HEK293T (cell line): ENCODE measurements around the gene TAS1R1.

Experiments used
- CTCF ChIA-PET: fragments of 350-600 bp; formaldehyde crosslinking; extraction: SDS; loops from one replicate; lab custom pipeline; 2021; ENCODE audit warnings: antibody characterized with exemption, inconsistent platforms; lab: Yijun Ruan, JAX
- POLR2A ChIA-PET: fragments of 350-600 bp; formaldehyde crosslinking; extraction: SDS; loops from one replicate; lab custom pipeline; 2020; ENCODE audit warnings: antibody characterized with exemption, inconsistent platforms; lab: Yijun Ruan, JAX
- DNase-seq: peaks from one replicate; pipeline ENCODE4 v3.0.0; 2012; ENCODE audit warnings: mixed read lengths; ENCODE audit errors: extremely low spot score
- ARNT ChIP-seq: fragments of 450-650 bp; IDR thresholded peaks from 2 replicates; pipeline ENCODE4 v1.6.1; 2017; ENCODE audit warnings: mild to moderate bottlenecking
- BHLHE40 ChIP-seq: fragments of 450-650 bp; IDR thresholded peaks from 2 replicates; pipeline ENCODE4 v1.6.1; 2016; ENCODE audit warnings: mild to moderate bottlenecking, moderate library complexity, borderline replicate concordance
- CTBP1 ChIP-seq: fragments of 450-650 bp; IDR thresholded peaks from 2 replicates; pipeline ENCODE4 v1.6.1; 2016; ENCODE audit warnings: borderline replicate concordance
- ELF4 ChIP-seq: fragments of 450-650 bp; IDR thresholded peaks from 2 replicates; pipeline ENCODE4 v1.6.1; 2017; ENCODE audit warnings: antibody characterized with exemption
- FOXA1 ChIP-seq: fragments of 450-650 bp; IDR thresholded peaks from 2 replicates; pipeline ENCODE4 v1.6.1; 2016; ENCODE audit warnings: mild to moderate bottlenecking
- FOXK2 ChIP-seq: fragments of 450-650 bp; IDR thresholded peaks from 2 replicates; pipeline ENCODE4 v1.6.1; 2016; ENCODE audit warnings: mild to moderate bottlenecking
- FOXM1 ChIP-seq: fragments of 450-650 bp; IDR thresholded peaks from 2 replicates; pipeline ENCODE4 v1.6.1; 2017; ENCODE audit warnings: mild to moderate bottlenecking, borderline replicate concordance
- HDGF ChIP-seq: fragments of 450-650 bp; IDR thresholded peaks from 2 replicates; pipeline ENCODE4 v1.6.1; 2017; ENCODE audit warnings: antibody characterized with exemption, borderline replicate concordance
- L3MBTL2 ChIP-seq: fragments of 450-650 bp; conservative IDR thresholded peaks from 2 replicates; pipeline ENCODE4 v1.6.1; 2016; ENCODE audit warnings: mild to moderate bottlenecking
- LEF1 ChIP-seq: fragments of 450-650 bp; IDR thresholded peaks from 2 replicates; pipeline ENCODE4 v1.6.1; 2017; ENCODE audit warnings: mild to moderate bottlenecking, borderline replicate concordance
- NFRKB ChIP-seq: fragments of 450-650 bp; IDR thresholded peaks from 2 replicates; pipeline ENCODE4 v1.6.1; 2016; ENCODE audit warnings: mild to moderate bottlenecking, moderate library complexity
- SP1 ChIP-seq: fragments of 450-650 bp; IDR thresholded peaks from 2 replicates; pipeline ENCODE4 v1.6.1; 2017
- SUZ12 ChIP-seq: fragments of 450-650 bp; IDR thresholded peaks from 2 replicates; pipeline ENCODE4 v1.6.1; 2016; ENCODE audit warnings: mild to moderate bottlenecking
- TARDBP ChIP-seq: fragments of 450-650 bp; IDR thresholded peaks from 2 replicates; pipeline ENCODE4 v1.6.1; 2016
- ZNF384 ChIP-seq: fragments of 450-650 bp; IDR thresholded peaks from 2 replicates; pipeline ENCODE4 v1.6.1; 2016
- TF ChIP-seq, protein P1 (sequence below): fragments of 450-650 bp; IDR thresholded peaks from 2 replicates; pipeline ENCODE4 v1.6.1; 2016

TAS1R1 gene

DNA sequence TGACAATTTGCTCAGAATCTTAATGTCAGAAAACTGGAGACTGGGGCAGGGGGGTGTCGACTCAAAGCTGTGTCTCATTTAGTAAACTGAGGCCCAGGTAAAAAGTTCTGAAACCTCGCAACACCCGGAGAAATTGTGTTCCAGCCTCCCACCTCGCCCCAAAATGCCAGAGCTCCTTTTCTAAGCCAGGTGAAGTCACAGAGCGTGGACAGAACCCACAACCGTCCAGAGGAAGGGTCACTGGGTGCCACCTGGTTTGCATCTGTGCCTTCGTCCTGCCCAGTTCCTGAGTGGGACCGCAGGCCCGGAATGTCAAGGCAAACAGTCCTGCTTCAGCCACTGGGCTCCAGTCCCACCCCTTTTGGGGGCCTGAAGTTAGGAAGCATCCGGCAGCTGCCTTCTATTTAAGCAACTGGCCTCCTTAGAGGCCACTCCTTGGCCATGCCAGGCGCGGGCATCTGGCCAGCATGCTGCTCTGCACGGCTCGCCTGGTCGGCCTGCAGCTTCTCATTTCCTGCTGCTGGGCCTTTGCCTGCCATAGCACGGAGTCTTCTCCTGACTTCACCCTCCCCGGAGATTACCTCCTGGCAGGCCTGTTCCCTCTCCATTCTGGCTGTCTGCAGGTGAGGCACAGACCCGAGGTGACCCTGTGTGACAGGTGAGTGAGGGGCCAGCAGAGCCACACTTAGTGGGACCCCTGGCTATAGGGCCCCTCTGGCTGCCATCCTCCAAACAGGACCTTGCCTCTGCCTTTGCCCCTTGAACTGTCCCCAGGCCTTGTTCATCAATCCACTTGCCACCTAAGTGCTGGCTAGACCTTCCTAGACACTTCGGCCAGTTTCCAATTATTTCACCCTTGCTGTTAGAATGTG lies at the start of gene TAS1R1:
TSS of gene TAS1R1 (plus strand) at position 401 of the 872 bp plus-strand sequence. CDS start at position 468, 67 bp downstream.
- POLR2A ChIA-PET, result interaction anchor here (0.7 to 3.6 kb wide), 4 partner anchors 17 to 47 kb away, joined by 3 to 25 read pairs (median 4); partner anchors contain the start of genes KLHL21 and ZBTB48
- no peak for DNase-seq
- CTCF ChIA-PET, result interaction anchor here (0.8 to 1.4 kb wide), 7 partner anchors 13 to 132 kb away, joined by 3 to 7 read pairs (median 3); partner anchors contain the start of genes KLHL21 and ZBTB48
- TF ChIP-seq CTBP1 (no peak), L3MBTL2 (no peak), FOXK2 (no peak)

DNA sequence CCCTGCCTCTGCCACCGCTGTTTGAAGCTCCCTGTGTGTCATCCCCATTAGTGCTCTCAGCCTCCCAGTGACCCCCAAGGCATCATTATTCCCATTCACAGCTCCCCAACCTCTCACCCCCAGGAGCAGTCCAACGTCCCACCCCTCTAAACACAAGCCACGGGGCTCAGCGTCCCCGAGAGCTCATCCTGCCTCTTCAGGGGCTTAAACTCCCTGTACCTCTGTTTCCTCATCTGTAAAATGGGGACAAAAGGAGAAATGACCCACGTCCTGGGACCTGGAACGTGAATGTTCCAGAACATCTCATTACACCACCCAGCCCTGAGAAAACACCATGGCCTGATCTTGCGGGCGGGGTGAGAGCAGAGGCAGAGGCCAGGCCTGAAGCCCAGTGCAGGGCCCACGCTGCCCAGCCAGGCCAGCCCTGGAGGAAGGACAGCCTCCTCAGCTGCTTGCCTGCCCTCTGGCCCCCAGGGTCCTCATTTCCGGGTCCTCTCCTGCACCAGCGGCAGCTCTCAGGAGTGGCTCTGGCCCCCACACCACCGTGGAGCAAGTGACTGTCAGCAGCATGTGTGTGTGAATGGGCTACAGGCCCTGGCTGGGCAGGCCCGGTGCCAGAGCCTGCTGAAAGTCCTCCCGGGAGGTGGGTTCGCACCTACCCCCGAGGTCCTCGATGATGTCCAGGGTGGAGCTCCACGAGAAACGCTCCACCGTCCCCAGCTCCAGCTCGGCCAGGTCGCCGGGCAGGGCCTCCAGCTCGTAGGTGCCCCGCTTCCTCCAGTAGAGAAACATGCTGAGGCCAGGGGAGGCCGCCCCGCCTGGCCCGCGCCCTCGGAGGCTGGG lies 49.5 kb upstream of the TAS1R1 start:
- no peak for TF ChIP-seq HDGF
- TF ChIP-seq CTBP1, result no peak
- no peak for TF ChIP-seq ARNT
- TF ChIP-seq ZNF384, result no peak
- POLR2A ChIA-PET, result interaction anchor here (1.4 kb wide), 1 partner anchor 7 kb away, joined by 4 read pairs; no protein-coding TSS in a partner anchor
- CTCF ChIA-PET, result interaction anchor here (1.4 kb wide), 1 partner anchor 19 kb away, joined by 4 read pairs; no protein-coding TSS in a partner anchor

GRCh38 chr1:6506210-6507036 lies 48.7 kb upstream of the TAS1R1 start:
- TF ChIP-seq FOXA1, result no peak
- TF ChIP-seq L3MBTL2, result no peak
- TF ChIP-seq ZNF384, result no peak
- TF ChIP-seq, protein P1, sequence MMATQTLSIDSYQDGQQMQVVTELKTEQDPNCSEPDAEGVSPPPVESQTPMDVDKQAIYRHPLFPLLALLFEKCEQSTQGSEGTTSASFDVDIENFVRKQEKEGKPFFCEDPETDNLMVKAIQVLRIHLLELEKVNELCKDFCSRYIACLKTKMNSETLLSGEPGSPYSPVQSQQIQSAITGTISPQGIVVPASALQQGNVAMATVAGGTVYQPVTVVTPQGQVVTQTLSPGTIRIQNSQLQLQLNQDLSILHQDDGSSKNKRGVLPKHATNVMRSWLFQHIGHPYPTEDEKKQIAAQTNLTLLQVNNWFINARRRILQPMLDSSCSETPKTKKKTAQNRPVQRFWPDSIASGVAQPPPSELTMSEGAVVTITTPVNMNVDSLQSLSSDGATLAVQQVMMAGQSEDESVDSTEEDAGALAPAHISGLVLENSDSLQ, result no peak
- TF ChIP-seq SP1, result no peak
- no peak for TF ChIP-seq TARDBP
- TF ChIP-seq ARNT, result no peak
- no peak for TF ChIP-seq CTBP1
- no peak for TF ChIP-seq FOXK2
- TF ChIP-seq NFRKB, result no peak
- no peak for TF ChIP-seq SUZ12
- TF ChIP-seq BHLHE40, result no peak
- ChIA-PET POLR2A (interaction anchor here (1.4 kb wide), 1 partner anchor 8 kb away, joined by 4 read pairs; no protein-coding TSS in a partner anchor), CTCF (interaction anchor here (0.6 to 1.4 kb wide), 3 partner anchors 17 to 1937 kb away, joined by 3 to 5 read pairs (median 4); no protein-coding TSS in a partner anchor)
- DNase-seq, result no peak

More for the DNA sequence above, 49.5 kb upstream of the TAS1R1 start:
- DNase-seq, result no peak

GRCh38 chr1:6507037-6507428 lies 48.1 kb upstream of the TAS1R1 start:
- CTCF ChIA-PET, result interaction anchor here (0.6 to 1.4 kb wide), 2 partner anchors 16 to 1936 kb away, joined by 3 to 5 read pairs; no protein-coding TSS in a partner anchor
- DNase-seq, result no peak
- no peak for TF ChIP-seq FOXA1
- TF ChIP-seq NFRKB, result no peak
- no peak for TF ChIP-seq TARDBP
- TF ChIP-seq FOXK2, result no peak
- TF ChIP-seq SP1, result no peak
- no peak for TF ChIP-seq L3MBTL2
- TF ChIP-seq, protein P1, result no peak
- TF ChIP-seq BHLHE40, result no peak
- TF ChIP-seq FOXM1, result no peak
- no peak for TF ChIP-seq SUZ12
- TF ChIP-seq ELF4, result no peak
- no peak for TF ChIP-seq LEF1
- no peak for TF ChIP-seq HDGF
- TF ChIP-seq CTBP1, result no peak
- no peak for TF ChIP-seq ZNF384
- no peak for TF ChIP-seq ARNT
- POLR2A ChIA-PET, result interaction anchor here (1.3 to 1.4 kb wide), 2 partner anchors 9 to 96 kb away, joined by 3 to 4 read pairs; partner anchors contain the start of gene KLHL21

DNA sequence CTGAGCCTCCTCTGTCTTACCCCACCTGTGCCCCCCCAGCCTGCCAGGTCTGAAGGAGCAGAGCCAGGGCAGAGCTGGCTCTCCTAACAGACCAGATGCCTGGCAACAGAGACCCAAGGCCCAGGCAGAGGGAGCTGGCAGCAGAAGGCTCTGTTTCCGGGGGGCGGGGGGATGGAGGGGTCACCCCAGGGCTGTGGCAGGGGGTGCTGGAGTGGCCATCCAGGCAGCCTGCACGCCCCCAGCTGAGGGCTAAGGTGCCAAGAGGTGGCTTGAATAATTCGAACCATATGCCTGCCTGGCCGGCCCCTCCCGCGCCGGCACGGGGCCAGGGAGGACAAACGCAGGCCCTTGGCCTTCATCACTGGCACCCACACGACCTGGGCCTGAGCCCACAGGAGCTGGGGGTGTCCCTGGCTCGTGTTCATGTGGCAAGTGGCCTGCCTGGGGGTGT lies 47.6 kb upstream of the TAS1R1 start:
- ChIA-PET POLR2A (interaction anchor here (1.3 to 1.4 kb wide), 2 partner anchors 9 to 95 kb away, joined by 3 to 4 read pairs; partner anchors contain the start of gene KLHL21), CTCF (interaction anchor here (0.6 to 1.4 kb wide), 2 partner anchors 16 to 1936 kb away, joined by 3 to 5 read pairs; no protein-coding TSS in a partner anchor)
- no peak for DNase-seq
- TF ChIP-seq FOXA1 (no peak), ELF4 (no peak), TARDBP (no peak), SUZ12 (no peak), FOXM1 (no peak), HDGF (no peak), BHLHE40 (no peak), ARNT (no peak), ZNF384 (no peak), LEF1 (no peak), CTBP1 (no peak), FOXK2 (no peak), NFRKB (no peak), L3MBTL2 (no peak)
- TF ChIP-seq, protein P1, result no peak
